GM19397 (cell line): Measurements from ENCODE around the gene STAMBP.
"Not testable (repeated sequence)": the region's sequence is repeated elsewhere in the genome, so short reads cannot be mapped to it uniquely, and the experiment has no call there.

ENCODE experiments used
- ATAC-seq: cut with Tn5 transposase; IDR thresholded peaks from one replicate; pipeline ENCODE4 v1.9.1; 2021; ENCODE audit warnings: mild to moderate bottlenecking, moderate library complexity; ENCODE audit not compliant: unreplicated experiment

The STAMBP gene

DNA sequence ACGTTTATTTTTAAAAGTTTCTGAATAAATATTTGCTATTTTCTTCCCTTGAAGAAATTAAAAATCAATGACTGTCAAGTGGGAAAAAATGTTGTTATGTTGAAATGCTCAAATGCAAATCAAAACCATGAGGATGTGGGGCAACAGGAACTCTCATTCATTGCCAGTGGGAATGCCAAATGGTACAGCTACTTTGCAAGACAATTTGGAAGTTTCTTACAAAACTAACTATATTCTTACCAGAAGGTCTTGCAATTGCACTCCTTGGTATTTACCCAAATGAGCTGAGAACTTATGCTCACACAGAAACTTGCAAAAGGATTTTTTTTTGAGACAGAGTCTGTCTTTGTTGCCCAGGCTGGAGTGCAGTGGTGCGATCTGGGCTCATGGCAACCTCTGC is 56.6 kb downstream of the STAMBP start:
- ATAC-seq, result no peak

DNA sequence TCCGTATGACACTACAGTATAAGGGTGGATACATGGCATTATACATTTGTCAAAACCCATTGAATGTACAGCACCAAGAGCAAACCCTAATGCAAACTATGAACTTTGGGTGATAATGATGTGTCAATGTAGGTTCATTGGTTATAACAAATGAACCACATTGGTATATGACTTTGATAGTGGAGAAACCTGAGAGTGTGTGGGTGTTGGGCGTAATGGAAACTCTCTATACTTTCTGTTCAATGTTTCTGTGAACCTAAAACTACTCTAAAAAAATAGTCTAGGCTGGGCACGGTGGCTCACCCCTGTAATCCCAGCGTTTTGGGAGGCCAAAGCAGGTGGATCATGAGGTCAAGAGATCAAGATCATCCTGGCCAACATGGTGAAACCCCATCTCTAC is 57.6 kb downstream of the STAMBP start:
- no peak for ATAC-seq

DNA sequence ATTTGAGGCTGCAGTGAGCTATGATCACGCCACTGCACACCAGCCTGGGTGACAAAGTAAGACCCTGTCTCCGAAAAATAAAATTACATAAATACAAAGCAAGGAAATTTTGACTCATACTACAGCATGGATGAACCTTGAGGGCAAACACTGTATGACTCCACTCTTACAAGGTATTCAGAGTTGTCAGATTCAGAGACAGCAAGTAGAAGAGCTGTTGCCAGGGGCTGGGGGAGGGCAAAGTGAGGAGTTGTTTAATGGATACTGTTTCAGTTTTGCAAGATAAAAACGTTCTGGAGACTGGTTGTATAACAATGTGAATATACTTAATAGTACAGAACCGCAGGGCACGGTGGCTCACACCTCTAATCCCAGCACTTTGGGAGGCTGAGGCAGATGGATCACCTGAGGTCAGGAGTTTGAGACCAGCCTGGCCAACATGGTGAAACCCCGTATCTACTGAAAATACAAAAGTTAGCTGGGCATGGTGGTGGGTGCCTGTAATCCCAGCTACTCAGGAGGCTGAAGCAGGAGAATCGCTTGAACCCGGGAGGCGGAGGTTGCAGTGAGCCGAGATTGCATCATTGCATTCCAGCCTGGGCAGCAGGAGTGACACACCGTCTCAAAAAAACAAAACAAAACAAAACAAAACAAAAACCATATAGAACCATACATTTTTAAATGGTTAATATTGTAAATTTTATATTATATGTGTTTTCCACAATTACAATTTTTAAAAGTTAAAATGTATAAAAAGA is 59.0 kb downstream of the STAMBP start:
- ATAC-seq, result not testable (repeated sequence)

DNA sequence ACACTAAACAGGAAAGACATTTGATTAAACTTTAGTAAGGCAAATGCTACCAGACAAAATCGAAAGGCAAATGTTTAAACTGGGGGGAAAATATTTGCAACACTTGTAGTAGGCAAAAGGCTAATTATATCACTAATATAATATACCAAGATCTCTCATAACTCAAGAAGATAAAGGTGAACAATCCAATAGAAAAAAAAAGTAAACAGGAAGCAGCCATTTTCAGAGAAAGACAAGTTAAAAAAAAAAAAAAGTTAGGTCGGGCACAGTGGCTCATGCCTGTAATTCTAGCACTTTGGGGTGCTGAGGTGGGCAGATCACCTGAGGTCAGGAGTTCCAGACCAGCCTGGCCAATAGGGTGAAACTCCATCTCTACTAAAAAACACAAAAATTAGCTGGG is 59.6 kb downstream of the STAMBP start:
- ATAC-seq, result no peak

DNA sequence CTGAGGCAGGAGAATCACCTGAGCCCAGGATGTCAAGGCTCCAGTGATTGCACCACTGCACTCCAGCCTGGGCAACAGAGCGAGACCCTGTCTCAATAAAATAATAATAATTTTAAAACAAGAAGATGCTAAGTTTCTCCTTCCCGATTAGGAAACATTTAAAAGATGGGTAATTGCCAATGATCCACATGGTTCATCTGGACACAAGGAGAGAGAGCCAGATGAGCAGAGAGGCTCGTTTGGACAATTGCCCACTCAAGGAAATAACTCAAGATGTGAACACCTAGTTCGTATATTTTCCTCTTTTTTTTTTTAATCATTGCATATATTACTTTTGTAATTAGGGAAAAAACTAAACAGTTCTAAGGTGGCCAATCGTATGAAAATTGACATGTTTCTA is 60.4 kb downstream of the STAMBP start:
- ATAC-seq, result no peak

DNA sequence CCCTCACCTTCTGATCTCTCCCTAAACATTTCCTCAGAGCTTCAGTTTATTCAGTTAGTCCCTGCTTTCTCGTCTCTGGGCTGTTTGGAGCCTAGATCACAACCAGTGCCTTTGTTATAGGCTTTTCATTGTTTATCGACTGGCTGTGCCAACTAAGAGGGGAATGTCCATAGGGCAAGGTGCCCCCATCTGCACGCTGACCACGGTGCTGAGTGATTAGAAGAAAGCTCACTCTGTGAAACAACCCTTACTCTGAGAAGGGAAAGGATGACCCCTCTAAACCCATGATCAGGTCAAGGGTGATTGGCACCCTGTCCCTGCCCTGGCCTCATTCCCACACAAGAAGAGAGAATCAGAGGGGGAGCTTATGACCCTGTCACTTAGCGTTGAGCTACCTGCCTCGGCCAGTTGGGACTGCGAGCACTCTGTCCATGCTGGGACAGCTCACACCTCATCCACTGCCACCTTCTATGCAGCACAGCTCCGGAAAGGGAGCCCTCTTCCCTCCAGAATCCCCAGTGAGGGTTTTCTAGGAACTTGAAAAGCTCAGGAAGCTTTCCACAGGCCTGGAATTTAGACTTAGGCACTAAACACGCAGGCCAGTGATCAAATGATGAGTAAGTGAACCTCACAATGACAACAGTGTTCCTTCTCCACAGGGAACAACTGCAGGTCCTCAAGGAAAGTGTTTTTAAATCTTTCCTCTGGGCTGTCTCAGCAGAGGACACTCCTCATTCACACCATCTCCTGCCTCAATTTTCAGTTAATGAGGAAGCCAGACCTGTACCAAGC is 61.7 kb downstream of the STAMBP start:
- no peak for ATAC-seq

DNA sequence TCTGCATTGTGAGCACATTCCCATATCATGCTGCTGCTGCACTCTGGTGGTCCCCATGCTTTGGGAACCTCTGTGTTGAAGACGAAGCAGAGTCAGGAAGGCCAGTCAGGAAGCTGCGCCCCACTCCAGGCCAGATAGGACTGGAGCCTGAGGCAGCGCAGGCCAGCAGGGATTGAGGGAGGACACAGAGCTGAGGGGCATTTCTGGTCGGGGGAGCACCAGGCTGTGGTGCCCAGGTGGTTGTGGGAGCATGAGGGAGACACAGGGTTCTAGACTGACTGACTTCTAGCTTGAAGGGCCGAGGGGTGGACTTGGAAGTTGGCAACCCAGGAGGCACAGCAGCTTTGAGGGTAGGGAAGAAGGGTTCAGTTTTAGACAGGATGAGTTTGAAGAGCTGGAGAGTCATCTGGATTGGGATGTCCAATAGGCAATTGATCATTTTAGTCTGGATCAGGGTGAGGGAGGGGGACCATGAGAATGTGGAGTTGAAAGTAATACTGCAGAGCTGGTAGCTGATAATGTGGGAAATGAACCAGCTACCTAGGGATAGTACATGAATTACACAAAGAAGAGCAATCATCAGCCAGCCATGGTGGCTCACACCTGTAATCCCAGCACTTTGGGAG is 62.6 kb downstream of the STAMBP start:
- ATAC-seq, result no peak

DNA sequence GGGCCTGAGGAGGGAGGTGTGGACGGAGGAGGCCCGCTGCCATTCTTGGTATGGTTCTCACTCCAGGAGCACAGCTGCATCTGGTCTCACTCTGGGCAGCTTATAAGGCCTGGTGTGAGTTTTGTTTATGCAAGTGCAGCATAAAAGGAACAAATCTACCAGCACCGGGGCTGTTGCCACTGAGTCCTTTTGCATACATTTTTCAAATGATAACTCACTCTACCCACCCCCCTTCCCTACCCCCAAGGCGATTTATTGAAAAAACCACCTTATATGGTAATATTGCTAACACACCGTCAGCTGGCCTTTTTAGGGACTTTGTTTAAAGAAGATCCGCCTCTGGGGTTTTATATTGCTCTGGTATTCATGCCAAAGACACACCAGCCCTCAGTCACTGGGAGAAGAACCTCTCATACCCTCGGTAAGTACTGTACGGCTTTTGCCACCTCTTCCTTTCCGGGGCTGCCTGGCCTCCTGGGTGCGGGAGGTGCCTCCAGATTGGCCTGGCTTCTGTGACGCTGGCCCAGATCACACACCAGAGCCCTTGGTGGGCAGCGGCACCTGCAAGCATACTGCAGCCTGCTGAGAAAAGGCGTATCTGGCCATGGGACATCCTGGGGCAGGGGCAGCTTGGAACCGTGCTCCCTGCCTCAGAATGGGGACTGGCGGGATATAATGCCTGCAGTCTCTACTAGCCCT is 64.0 kb downstream of the STAMBP start, which contains the start of gene ACTG2:
ACTG2 (plus strand) TSS at position 378 of the 699 bp plus-strand sequence. CDS start 8,304 bp downstream, outside the sequence.
- ATAC-seq, result no peak

DNA sequence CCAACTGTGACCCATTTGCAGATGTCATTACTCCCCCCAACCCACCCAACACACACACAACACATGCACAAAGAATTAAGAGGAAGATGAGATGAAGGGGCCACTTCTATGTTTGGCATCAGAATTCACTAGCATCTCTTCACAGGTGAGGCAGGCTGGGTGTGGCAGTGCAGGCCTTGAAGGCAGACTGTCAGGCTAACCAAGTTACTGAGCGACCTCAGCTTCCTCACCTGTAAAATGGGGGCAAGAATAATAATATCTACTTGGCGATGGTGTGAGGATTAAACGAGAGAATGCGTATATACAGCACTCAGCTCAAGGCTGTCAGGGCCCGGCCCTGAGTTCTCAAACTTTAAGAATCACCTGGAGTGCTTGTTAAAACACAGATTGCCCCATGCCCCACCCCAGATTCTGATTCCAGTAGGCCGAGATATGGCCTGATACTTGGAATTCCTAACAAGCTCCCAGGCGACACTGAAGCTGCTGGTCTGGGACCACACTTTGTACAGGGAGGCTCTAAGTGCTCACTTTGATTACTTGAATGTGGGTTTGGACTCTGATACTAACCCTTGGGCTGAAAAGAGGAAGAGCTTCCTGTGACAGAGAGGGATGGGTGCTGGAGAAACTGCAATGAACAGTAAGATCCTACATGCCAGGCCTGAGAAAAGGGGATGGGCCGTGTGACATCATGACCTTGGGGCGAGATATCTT is 65.2 kb downstream of the STAMBP start:
- ATAC-seq, result no peak

DNA sequence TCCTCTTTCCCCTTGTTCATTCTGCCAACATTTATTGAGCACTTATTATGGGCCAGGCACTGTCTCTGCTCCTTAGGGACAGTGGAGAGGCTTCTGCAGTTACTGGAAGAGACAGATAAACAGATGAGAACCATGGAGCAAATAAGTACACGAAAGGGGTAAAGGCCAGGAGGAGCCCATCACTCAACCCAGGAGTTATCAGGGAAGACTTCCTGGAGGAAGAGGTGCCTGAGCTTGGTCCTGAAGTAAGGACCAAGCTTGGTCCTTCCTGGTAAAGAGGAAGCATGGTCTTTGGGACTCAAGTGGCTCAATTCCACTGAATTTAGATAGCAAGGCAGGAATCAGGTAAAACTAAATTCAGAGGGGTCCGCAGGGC is 65.7 kb downstream of the STAMBP start:
- ATAC-seq, result no peak

DNA sequence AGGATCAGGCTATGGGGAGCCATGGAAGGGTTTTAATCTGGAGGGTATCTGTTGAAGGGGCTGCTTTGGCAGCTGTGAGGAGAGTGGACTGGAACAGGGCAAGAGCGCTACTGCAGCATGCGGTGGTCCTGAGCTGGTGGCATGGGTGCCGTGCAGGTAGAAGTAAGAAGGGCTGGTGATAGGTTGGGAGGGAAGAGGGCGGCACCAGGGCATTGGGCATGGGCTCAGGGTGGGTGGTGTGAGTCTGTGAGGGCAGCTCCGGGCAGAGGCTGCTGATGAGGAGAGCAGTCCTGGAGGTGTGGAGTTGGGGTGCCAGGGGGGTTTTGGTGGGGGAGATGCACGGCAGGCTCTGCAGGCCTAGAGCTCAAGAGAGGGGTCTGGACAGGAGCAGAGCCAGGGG is 66.1 kb downstream of the STAMBP start:
- no peak for ATAC-seq

DNA sequence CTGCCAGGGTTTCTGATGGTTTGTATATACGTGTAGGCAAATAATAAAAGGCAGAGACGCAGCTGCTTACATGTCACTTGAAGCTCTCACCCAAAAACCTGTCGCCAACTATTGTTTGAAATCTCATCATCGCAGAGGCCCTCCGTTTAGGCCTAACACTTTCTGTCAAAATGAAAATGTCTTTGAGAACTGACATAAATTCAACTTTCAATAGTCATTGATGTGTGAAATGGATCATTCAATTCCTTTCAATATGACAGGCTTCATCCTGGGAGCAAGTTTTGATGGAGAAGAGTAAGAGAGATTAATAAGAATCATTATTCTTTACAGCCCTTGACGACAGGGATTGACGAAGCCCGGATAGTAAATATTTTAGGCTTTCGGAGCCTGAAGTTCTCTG is 66.7 kb downstream of the STAMBP start:
- ATAC-seq, result no peak

DNA sequence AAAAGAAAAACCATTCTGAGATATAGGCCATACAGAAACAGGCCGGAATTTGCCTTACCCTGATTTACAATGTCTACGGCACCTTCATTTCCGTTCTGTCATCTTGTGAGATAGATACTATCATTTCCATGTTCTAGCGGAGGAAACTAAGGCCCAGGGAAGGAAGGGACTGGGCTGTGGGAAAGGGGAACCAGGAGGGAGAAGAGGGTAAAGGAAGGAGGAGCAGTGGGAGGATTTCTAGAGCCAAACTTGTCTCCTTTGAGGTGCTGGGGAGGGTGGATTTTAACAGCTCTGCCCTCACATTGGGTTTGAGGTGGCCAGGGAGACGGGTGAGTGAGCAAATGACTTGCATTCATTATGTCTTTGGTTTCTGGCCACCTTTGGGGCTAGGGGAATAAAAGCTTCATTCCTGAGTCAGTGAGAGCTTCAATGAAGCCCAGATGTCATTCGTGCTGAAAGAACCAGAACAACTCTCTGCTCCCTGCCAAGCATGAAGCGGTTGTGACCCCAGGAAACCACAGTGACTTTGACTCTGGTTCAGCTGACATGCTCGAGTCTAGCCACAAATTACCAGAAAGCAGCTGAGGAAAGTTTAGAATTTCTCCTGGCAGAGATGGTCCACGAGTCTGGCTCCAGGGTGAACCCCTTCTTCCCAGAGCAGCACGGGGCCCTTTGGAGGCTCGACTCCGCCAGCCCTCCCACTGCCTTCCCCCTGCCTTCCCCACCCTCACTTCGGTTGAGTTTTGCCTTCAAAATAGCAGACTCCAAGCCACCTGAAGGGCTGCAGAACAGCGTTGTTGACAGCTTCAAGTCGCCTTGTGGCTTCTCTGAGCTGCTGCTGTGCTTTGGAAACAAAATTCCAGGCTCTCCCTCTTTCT is 67.8 kb downstream of the STAMBP start:
- ATAC-seq, result peak; percentile 59

DNA sequence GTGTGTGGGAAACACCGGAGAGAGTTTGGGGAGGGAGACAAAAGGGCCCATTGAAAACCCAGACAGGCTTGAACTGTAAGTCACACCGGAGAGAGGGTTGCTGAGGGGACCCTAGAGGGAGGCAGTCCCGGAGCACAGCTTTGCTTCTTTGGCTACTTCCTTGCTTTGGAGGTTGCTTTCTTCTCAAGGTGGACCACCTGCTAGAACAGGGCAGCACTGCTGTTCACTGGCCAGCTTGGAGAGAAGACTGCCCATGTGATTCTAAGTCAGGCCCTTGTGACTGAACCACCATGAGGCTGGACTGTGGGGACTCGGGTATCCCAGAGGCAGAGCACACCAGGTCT is 68.5 kb downstream of the STAMBP start:
- ATAC-seq, result no peak

DNA sequence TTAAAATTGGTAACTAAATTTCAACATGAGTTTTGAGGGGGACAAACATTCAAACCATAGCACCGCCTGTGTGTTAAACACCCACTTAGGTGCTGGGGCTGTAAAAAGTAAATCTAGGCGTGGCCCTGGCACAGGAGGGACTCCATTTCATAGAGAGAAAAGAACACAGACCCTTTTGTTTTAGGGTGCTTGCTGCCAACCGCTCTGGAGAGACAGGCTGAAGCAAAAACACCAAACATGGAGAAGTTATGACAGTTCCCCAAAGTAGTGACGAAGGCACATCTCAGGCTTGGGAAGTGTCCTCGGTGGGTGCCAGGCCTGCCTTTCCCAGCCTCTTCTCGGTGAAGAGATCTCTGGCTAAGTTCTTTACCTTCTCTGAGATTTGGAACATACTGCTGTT is 69.2 kb downstream of the STAMBP start:
- ATAC-seq, result no peak

DNA sequence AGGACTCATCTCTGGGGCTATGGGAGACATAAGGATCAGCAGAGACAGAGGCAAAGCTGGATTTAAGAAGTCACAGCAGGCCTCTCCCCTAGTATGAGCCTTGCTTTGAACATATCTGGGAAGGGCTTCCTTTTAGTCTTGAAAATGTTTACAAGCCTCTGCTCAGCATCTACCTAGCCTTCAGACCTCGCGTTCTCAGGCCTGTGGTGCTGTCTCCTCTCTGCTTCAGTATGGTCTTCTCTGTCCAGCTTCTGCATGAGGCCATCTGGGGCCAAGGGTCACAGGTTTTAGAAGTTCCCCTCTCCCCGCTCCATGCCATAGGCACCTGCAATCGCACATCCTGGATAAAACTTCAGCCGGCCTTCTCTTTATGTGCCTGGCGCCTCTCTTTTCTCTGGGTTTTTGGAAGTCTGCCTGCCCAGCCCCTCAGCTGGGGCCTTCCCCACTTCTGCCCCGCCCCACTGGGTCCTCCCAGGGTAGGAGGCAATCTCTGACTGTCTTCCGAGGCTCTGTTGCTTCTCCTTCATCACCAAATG is 71.1 kb downstream of the STAMBP start:
- no peak for ATAC-seq

DNA sequence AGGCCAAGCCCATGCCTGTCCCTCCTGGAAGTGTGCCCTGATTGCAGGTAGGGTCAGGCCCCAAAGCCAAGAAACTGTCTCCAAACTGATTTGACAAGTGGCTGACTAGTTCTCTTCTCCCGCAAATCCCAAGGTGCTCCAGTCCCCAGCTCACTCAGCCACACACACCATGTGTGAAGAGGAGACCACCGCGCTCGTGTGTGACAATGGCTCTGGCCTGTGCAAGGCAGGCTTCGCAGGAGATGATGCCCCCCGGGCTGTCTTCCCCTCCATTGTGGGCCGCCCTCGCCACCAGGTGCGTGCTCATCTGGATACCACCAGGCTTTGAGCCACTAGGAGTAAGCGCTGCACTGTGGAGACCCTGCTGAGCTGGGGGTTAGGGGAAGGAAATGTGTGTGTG is 72.4 kb downstream of the STAMBP start:
- no peak for ATAC-seq

DNA sequence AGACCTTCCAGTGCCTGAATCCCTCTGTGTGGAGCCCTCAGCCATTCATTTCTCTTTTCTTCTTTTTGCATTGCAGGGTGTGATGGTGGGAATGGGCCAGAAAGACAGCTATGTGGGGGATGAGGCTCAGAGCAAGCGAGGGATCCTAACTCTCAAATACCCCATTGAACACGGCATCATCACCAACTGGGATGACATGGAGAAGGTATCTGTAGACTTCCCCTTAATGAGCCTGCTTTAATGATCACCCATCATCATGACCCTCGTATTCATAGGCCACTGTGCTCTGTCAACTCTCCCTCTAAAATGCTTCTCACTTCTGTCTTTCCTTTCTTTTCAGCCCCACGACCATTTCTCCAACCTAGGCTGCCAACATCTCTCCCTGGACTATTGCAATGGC is 73.5 kb downstream of the STAMBP start:
- no peak for ATAC-seq

DNA sequence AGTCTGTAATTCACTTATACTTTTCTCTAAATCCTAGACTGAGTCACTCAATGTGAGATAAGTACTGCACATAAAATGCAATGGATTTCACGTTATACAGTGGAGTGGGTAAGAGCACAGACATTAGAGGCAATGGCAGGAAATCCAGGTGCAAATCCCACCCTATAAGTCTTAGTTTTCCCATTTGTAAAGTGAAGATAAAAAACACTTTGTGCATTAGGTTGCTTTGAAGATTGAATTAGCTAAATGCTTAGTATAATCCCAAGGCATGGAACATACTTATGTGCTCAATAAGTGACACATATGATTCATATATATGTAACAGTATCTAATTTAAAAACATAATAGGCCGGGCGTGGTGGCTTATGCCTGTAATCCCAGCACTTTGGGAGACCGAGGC is 74.6 kb downstream of the STAMBP start:
- ATAC-seq, result no peak
